Neural cell (in vitro differentiated cells): ENCODE measurements around the gene GRAP.

ENCODE experiments used
- CTCF ChIP-seq: fragments of 450-650 bp; IDR thresholded peaks from 2 replicates; pipeline ENCODE4 v1.5.1; 2014; ENCODE audit warnings: antibody characterized with exemption, mild to moderate bottlenecking, moderate library complexity; ENCODE audit not compliant: poor library complexity, severe bottlenecking
- EZH2 ChIP-seq: fragments of 200-600, 300-800 bp; shearing (Covaris generic), sonication (generic); IDR thresholded peaks from 2 replicates; pipeline ENCODE4 v1.6.1; 2014; ENCODE audit warnings: antibody characterized with exemption, low read length, borderline replicate concordance, mild to moderate bottlenecking; ENCODE audit not compliant: insufficient read depth, poor library complexity, severe bottlenecking
- POLR2AphosphoS5 ChIP-seq: IDR thresholded peaks from 2 replicates; pipeline ENCODE4 v1.6.1; 2012

- TF ChIP-seq CTCF (no peak), POLR2AphosphoS5 (no peak), EZH2 (no peak)
Measured at GRCh38 chr17:18987862-18988545, 58.8 kb downstream of the GRAP start.
